ENCODE measurements around the gene USP17L21.
"Not testable (repeated sequence)": the region's sequence is repeated elsewhere in the genome, so short reads cannot be mapped to it uniquely, and the experiment has no call there.

The USP17L21 gene

GRCh38 chr4:9262572-9262971 lies at the start of gene USP17L21:
TSS of gene USP17L21 (plus strand) at chr4:9262872. CDS start at chr4:9262872, 0 bp downstream.
- not testable (repeated sequence) for DNase-seq

DNA sequence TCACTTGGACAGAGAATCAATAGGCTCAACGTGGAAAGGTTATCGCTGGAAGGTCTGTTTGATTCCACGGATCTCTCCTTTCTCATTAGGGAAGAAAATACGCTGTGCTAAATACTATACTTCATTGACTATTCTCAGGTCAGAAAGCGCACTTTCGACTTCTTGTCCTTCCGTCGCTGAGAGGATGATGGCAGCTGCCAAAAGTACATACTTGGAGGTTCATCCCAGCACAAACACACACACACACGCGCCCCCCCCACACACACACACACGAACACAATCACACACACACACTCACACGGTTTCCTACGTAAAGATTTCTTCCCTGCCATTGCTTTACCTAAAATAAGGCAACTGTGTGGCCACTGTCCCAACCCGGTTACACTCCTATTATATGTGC lies 48.0 kb upstream of the USP17L21 start:
- DNase-seq: not testable (repeated sequence)

GRCh38 chr4:9215105-9215504 lies 47.6 kb upstream of the USP17L21 start, which contains the start of gene USP17L11:
TSS of gene USP17L11 (plus strand) at chr4:9215405. CDS start at chr4:9215405, 0 bp downstream.
- not testable (repeated sequence) for DNase-seq

- not testable (repeated sequence) for DNase-seq
Measured at GRCh38 chr4:9219852-9220251, 42.8 kb upstream of the USP17L21 start, which contains the start of gene USP17L12. TSS of gene USP17L12 (plus strand) at chr4:9220152. CDS start at chr4:9220152, 0 bp downstream.

DNA sequence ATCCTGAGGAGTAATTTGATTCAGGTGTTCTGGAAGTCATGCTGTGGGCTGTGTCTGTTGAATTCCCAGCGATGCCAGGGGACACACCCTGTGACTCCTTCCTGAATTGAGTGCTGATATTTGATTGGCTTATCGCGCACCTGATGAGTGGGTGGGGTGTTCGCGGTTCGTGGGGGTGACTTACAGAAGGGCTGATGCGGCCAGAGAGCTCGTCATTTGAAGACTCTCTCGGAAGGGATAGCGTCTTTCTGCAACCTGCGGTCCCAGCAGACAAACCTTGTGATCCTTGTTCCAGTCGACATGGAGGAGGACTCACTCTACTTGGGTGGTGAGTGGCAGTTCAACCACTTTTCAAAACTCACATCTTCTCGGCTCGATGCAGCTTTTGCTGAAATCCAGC lies 38.1 kb upstream of the USP17L21 start, which contains the start of gene USP17L13:
TSS of gene USP17L13 (plus strand) at position 301 of the 400 bp plus-strand sequence. CDS start at position 301, 0 bp downstream.
- not testable (repeated sequence) for DNase-seq

- not testable (repeated sequence) for DNase-seq
Measured at GRCh38 chr4:9230249-9230648, 32.4 kb upstream of the USP17L21 start.

DNA sequence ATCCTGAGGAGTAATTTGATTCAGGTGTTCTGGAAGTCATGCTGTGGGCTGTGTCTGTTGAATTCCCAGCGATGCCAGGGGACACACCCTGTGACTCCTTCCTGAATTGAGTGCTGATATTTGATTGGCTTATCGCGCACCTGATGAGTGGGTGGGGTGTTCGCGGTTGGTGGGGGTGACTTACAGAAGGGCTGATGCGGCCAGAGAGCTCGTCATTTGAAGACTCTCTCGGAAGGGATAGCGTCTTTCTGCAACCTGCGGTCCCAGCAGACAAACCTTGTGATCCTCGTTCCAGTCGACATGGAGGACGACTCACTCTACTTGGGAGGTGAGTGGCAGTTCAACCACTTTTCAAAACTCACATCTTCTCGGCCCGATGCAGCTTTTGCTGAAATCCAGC lies 28.6 kb upstream of the USP17L21 start, which contains the start of gene USP17L15:
TSS of gene USP17L15 (plus strand) at position 301 of the 400 bp plus-strand sequence. CDS start at position 301, 0 bp downstream.
- not testable (repeated sequence) for DNase-seq

- DNase-seq: not testable (repeated sequence)
Measured at GRCh38 chr4:9238461-9238860, 24.2 kb upstream of the USP17L21 start.

DNA sequence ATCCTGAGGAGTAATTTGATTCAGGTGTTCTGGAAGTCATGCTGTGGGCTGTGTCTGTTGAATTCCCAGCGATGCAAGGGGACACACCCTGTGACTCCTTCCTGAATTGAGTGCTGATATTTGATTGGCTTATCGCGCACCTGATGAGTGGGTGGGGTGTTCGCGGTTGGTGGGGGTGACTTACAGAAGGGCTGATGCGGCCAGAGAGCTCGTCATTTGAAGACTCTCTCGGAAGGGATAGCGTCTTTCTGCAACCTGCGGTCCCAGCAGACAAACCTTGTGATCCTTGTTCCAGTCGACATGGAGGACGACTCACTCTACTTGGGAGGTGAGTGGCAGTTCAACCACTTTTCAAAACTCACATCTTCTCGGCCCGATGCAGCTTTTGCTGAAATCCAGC lies 19.1 kb upstream of the USP17L21 start, which contains the start of gene USP17L17:
TSS of gene USP17L17 (plus strand) at position 301 of the 400 bp plus-strand sequence. CDS start at position 301, 0 bp downstream.
- not testable (repeated sequence) for DNase-seq

GRCh38 chr4:9247953-9248680 lies 14.6 kb upstream of the USP17L21 start, which contains the start of gene USP17L18:
TSS of gene USP17L18 (plus strand) at chr4:9248630. CDS start at chr4:9248630, 0 bp downstream.
- not testable (repeated sequence) for DNase-seq

DNA sequence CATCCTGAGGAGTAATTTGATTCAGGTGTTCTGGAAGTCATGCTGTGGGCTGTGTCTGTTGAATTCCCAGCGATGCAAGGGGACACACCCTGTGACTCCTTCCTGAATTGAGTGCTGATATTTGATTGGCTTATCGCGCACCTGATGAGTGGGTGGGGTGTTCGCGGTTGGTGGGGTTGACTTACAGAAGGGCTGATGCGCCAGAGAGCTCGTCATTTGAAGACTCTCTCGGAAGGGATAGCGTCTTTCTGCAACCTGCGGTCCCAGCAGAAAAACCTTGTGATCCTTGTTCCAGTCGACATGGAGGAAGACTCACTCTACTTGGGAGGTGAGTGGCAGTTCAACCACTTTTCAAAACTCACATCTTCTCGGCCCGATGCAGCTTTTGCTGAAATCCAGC lies 9.6 kb upstream of the USP17L21 start, which contains the start of gene USP17L19:
TSS of gene USP17L19 (plus strand) at position 301 of the 400 bp plus-strand sequence. CDS start at position 301, 0 bp downstream.
- DNase-seq: not testable (repeated sequence)

- not testable (repeated sequence) for DNase-seq
Measured at GRCh38 chr4:9257824-9258223, 4.8 kb upstream of the USP17L21 start, which contains the start of gene USP17L20. TSS of gene USP17L20 (plus strand) at chr4:9258124. CDS start at chr4:9258124, 0 bp downstream.

GRCh38 chr4:9267319-9267718 lies 4.6 kb downstream of the USP17L21 start, which contains the start of gene USP17L22:
TSS of gene USP17L22 (plus strand) at chr4:9267619. CDS start at chr4:9267619, 0 bp downstream.
- DNase-seq: not testable (repeated sequence)

DNA sequence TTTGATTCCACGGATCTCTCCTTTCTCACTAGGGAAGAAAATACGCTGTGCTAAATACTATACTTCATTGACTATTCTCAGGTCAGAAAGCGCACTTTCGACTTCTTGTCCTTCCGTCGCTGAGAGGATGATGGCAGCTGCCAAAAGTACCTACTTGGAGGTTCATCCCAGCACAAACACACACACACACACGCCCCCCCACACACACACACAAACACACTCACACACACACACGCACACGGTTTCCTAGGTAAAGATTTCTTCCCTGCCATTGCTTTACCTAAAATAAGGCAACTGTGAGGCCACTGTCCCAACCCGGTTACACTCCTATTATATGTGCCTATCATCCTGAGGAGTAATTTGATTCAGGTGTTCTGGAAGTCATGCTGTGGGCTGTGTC lies 9.0 kb downstream of the USP17L21 start:
- not testable (repeated sequence) for DNase-seq

Measured in erythroblast (primary cell).